Measurements from ENCODE around the gene MYCT1. TPM values are rescaled to one million over a fixed set of nuclear protein-coding genes. Genes with fewer than 3 reads are reported as not detected.

The MYCT1 gene
- total and polyA plus RNA-seq, 2 experiments from 2014 or later = 1.9 to 2.5 TPM

- no peak for TF ChIP-seq ZNF462 (CRISPR knock-in tag; IDR thresholded peaks at IDR 0.05)
- no peak for TF ChIP-seq STAT1 (IDR thresholded peaks at IDR 0.05; ENCODE audit: unreplicated experiment)
- no peak for TF ChIP-seq JUNB (IDR thresholded peaks at IDR 0.05; ENCODE audit: unreplicated experiment)
- no peak for TF ChIP-seq POLR2AphosphoS5 (IDR thresholded peaks at IDR 0.05; ENCODE audit: low read depth)
- TF ChIP-seq NANOG (IDR thresholded peaks at IDR 0.05; ENCODE audit: borderline replicate concordance) = no peak
- TF ChIP-seq EZH2 (IDR thresholded peaks at IDR 0.05; ENCODE audit: low read depth, unreplicated experiment) = no peak
- no peak for TF ChIP-seq ZNF114 (CRISPR knock-in tag; IDR thresholded peaks at IDR 0.05)
- no peak for TF ChIP-seq ETS1 (IDR thresholded peaks at IDR 0.05)
- no peak for TF ChIP-seq EZH2phosphoT487 (IDR thresholded peaks at IDR 0.05; ENCODE audit: unreplicated experiment)
Observed at GRCh38 chr6:152736687-152737273, 39.1 kb downstream of the MYCT1 start (continued).
